GM12891 (cell line): ENCODE results near the gene DNAJC28.

Experiments
- PAX5 ChIP-seq: IDR thresholded peaks from 2 replicates; pipeline ENCODE4 v1.6.1; 2011; ENCODE audit warnings: low read length, moderate library complexity, mild to moderate bottlenecking; ENCODE audit not compliant: insufficient read depth, severe bottlenecking
- POLR2A ChIP-seq: IDR thresholded peaks from 2 replicates; pipeline ENCODE4 v1.6.1; 2011; ENCODE audit warnings: low read depth, low read length, control low read depth
- POLR2AphosphoS5 ChIP-seq: IDR thresholded peaks from 2 replicates; pipeline ENCODE4 v1.6.1; 2011; ENCODE audit warnings: low read depth, low read length, control low read depth
- POU2F2 ChIP-seq: IDR thresholded peaks from 2 replicates; pipeline ENCODE4 v1.6.1; 2011; ENCODE audit warnings: low read depth, mild to moderate bottlenecking, control low read depth, low read length, moderate library complexity
- SPI1 ChIP-seq: IDR thresholded peaks from 2 replicates; pipeline ENCODE4 v1.6.1; 2011; ENCODE audit warnings: low read depth, low read length, control low read depth
- TAF1 ChIP-seq: IDR thresholded peaks from 2 replicates; pipeline ENCODE4 v1.6.1; 2011; ENCODE audit warnings: low read depth, low read length, control low read depth

DNA sequence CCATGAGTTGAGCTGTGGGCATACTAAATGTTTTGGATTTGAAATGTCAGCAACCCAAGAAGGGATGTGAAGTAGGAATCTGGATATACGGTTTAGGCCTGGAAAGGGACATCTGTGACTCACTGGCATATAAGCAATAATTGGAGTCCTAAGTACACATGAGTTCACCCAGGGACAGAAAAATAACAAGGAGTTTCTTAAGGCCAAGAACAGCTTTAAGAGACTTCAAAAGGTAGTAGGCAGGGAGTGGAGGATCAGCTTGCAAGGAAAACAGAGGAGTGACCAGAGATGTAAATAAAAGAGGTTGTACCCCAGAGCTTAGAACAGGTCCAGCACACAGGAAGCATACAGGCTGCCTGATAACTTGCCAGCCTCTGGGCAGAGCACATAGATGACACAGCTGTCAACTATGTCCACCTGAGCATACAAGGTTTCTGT is 39.9 kb downstream of the DNAJC28 start:
- TF ChIP-seq POLR2A (no peak), TAF1 (no peak), SPI1 (no peak), POLR2AphosphoS5 (no peak), POU2F2 (no peak), PAX5 (no peak)
